ENCODE results near the gene UTP18. TPM values are rescaled to one million over a fixed set of nuclear protein-coding genes. Genes with fewer than 3 reads are reported as not detected.
A peak's percentile ranks its signal among the peaks of the same experiment; 100 is the strongest.

The UTP18 gene
- total and polyA plus RNA-seq, 10 of the 15 experiments (the other 5 are each of a cell fraction or from before 2014, with no cell fraction given), result 31.0 to 111 (median 58.8) TPM

DNA sequence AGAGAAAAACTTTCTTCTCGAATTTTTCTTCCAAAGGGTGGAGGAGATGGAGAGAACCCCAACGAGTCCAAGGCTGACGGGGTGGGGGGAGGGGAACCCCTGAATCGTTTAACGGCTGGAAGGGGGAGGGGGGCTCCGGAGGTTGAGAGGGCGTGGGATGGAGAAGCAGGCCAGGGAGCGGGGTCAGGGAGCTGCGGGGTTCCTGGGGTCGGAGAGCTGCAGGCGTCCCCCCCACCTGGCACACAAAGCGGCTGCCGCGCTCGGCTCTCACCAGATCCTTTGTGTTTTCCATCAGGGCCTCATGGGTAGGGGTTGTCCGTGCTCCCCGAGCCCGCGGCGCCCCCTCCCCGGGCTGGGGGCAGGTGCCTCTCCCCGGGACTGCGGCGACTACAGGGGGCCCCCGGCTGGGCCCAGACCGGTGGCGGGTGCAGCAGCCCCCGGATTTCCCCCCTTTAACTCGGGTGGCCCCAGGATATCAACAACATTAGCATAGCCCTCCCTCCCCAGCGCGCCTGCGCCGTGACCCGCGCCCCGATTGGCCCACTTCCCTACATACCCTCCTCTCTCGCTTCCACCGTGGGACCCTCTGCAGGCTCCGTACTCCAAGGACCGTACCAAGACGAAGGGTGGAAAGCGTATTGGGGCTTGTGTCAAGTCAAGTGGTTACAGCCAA is 646 bp upstream of the UTP18 start, which contains the start of gene MBTD1 (continued):
- TF ChIP-seq, protein P1, sequence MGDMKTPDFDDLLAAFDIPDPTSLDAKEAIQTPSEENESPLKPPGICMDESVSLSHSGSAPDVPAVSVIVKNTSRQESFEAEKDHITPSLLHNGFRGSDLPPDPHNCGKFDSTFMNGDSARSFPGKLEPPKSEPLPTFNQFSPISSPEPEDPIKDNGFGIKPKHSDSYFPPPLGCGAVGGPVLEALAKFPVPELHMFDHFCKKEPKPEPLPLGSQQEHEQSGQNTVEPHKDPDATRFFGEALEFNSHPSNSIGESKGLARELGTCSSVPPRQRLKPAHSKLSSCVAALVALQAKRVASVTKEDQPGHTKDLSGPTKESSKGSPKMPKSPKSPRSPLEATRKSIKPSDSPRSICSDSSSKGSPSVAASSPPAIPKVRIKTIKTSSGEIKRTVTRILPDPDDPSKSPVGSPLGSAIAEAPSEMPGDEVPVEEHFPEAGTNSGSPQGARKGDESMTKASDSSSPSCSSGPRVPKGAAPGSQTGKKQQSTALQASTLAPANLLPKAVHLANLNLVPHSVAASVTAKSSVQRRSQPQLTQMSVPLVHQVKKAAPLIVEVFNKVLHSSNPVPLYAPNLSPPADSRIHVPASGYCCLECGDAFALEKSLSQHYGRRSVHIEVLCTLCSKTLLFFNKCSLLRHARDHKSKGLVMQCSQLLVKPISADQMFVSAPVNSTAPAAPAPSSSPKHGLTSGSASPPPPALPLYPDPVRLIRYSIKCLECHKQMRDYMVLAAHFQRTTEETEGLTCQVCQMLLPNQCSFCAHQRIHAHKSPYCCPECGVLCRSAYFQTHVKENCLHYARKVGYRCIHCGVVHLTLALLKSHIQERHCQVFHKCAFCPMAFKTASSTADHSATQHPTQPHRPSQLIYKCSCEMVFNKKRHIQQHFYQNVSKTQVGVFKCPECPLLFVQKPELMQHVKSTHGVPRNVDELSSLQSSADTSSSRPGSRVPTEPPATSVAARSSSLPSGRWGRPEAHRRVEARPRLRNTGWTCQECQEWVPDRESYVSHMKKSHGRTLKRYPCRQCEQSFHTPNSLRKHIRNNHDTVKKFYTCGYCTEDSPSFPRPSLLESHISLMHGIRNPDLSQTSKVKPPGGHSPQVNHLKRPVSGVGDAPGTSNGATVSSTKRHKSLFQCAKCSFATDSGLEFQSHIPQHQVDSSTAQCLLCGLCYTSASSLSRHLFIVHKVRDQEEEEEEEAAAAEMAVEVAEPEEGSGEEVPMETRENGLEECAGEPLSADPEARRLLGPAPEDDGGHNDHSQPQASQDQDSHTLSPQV (IDR thresholded peaks at IDR 0.05), result no peak
- TF ChIP-seq IKZF2 (IDR thresholded peaks at IDR 0.05) (0 out of 4 replicates have a peak, but pooled peaks of 1 of the 2 experiments have one; percentile 7), SIN3A (IDR thresholded peaks at IDR 0.05; ENCODE audit: low read depth, low read length) (no peak; the same call in 1 of the 2 replicates), TCF3 (IDR thresholded peaks at IDR 0.05; ENCODE audit: borderline replicate concordance, insufficient read depth, low read depth, low read length) (no peak), EZH2 (IDR thresholded peaks at IDR 0.05; ENCODE audit: borderline replicate concordance, control insufficient read depth, low read depth, low read length) (no peak), ZSCAN29 (IDR thresholded peaks at IDR 0.05) (no peak), KDM1A (IDR thresholded peaks at IDR 0.05; ENCODE audit: borderline replicate concordance) (no peak), PAX8 (IDR thresholded peaks at IDR 0.05) (no peak), GABPA (IDR thresholded peaks at IDR 0.05; ENCODE audit: low read depth) (no peak), RELA (IDR thresholded peaks at IDR 0.05; ENCODE audit: borderline replicate concordance, partially characterized antibody) (no peak), CHD2 (IDR thresholded peaks at IDR 0.05; ENCODE audit: borderline replicate concordance, low read depth, low read length) (0 out of 2 replicates have a peak, but pooled peaks have one; percentile 8), SP1 (IDR thresholded peaks at IDR 0.05; ENCODE audit: low read depth, low read length) (no peak), CBX3 (IDR thresholded peaks at IDR 0.05; ENCODE audit: borderline replicate concordance, low read depth) (no peak), JUND (IDR thresholded peaks at IDR 0.05; ENCODE audit: low read depth, low read length) (no peak), FOS (IDR thresholded peaks at IDR 0.05; ENCODE audit: borderline replicate concordance, extremely low read depth, insufficient read length) (no peak), PRDM15 (CRISPR knock-in tag; IDR thresholded peaks at IDR 0.05) (no peak)
- TF ChIP-seq, protein P2, sequence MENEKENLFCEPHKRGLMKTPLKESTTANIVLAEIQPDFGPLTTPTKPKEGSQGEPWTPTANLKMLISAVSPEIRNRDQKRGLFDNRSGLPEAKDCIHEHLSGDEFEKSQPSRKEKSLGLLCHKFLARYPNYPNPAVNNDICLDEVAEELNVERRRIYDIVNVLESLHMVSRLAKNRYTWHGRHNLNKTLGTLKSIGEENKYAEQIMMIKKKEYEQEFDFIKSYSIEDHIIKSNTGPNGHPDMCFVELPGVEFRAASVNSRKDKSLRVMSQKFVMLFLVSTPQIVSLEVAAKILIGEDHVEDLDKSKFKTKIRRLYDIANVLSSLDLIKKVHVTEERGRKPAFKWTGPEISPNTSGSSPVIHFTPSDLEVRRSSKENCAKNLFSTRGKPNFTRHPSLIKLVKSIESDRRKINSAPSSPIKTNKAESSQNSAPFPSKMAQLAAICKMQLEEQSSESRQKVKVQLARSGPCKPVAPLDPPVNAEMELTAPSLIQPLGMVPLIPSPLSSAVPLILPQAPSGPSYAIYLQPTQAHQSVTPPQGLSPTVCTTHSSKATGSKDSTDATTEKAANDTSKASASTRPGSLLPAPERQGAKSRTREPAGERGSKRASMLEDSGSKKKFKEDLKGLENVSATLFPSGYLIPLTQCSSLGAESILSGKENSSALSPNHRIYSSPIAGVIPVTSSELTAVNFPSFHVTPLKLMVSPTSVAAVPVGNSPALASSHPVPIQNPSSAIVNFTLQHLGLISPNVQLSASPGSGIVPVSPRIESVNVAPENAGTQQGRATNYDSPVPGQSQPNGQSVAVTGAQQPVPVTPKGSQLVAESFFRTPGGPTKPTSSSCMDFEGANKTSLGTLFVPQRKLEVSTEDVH (IDR thresholded peaks at IDR 0.05; ENCODE audit: low read depth, partially characterized antibody), result no peak

Data from GM12878 (cell line).